SK-N-MC (cell line): Measurements from ENCODE around the gene GSE1.

Experiments
- EZH2 ChIP-seq: fragments of 200-600 bp; sonication (generic); IDR thresholded peaks from one replicate; pipeline ENCODE4 v1.6.1; 2017; ENCODE audit warnings: antibody characterized with exemption
- FOXP2 ChIP-seq: optimal IDR thresholded peaks from 2 replicates; pipeline ENCODE3; 2011; ENCODE audit warnings: mild to moderate bottlenecking, moderate library complexity; ENCODE audit not compliant: insufficient read depth; ENCODE audit errors: extremely low read length, control extremely low read depth
- POLR2AphosphoS5 ChIP-seq: IDR thresholded peaks from 2 replicates; pipeline ENCODE4 v1.6.1; 2012; ENCODE audit warnings: mild to moderate bottlenecking, low read depth, low read length, borderline replicate concordance

- no peak for TF ChIP-seq POLR2AphosphoS5
- TF ChIP-seq EZH2 = no peak
- TF ChIP-seq FOXP2 = no peak
Observed at GRCh38 chr16:85632709-85633437, 19.8 kb downstream of the GSE1 start.
